Measurements from ENCODE around the gene NCOA7. TPM values are rescaled to one million over a fixed set of nuclear protein-coding genes. Genes with fewer than 3 reads are reported as not detected.

Gene NCOA7
- total RNA-seq, 4 donors from 2014 or later, result 11.1 to 28.4 (median 22.1) TPM

DNA sequence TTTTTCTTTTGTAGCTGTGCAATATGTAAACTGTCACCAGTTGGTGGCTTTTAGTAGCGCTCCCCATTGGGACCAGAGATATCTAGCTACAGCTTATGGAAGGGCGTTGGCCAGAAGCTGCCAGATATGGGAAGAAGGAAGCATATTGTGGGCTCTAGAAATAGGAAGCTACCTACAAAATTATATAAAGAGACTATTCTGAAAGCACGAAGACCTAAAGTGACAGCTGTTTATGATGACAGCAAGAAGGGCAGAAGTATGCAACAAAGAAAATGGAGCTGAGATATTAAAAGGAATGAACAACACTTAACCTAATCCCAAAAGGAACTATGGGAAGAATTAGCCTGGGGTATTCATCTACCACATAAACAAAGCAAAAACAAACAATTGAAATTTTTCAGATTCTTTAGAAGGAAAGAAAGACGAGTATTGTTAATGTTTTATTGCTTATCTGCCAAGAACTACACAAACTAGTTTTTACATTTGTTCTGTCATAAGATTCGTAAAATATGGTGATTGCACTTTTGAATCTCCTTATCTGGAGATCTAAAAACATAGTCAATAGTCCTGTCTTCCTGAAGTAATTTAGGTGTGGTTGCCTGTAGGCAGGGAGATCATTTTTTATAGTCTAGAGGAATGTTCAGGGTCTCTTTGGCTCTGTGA, 81.6 kb downstream of the NCOA7 start:
- no peak for DNase-seq (ENCODE audit: low spot score in 2 of 2)
- TF ChIP-seq EP300 (IDR thresholded peaks at IDR 0.05), result no peak
- TF ChIP-seq POLR2AphosphoS5 (IDR thresholded peaks at IDR 0.05), result no peak
- no peak for TF ChIP-seq POLR2A (IDR thresholded peaks at IDR 0.05)
- TF ChIP-seq, protein P1, sequence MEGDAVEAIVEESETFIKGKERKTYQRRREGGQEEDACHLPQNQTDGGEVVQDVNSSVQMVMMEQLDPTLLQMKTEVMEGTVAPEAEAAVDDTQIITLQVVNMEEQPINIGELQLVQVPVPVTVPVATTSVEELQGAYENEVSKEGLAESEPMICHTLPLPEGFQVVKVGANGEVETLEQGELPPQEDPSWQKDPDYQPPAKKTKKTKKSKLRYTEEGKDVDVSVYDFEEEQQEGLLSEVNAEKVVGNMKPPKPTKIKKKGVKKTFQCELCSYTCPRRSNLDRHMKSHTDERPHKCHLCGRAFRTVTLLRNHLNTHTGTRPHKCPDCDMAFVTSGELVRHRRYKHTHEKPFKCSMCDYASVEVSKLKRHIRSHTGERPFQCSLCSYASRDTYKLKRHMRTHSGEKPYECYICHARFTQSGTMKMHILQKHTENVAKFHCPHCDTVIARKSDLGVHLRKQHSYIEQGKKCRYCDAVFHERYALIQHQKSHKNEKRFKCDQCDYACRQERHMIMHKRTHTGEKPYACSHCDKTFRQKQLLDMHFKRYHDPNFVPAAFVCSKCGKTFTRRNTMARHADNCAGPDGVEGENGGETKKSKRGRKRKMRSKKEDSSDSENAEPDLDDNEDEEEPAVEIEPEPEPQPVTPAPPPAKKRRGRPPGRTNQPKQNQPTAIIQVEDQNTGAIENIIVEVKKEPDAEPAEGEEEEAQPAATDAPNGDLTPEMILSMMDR (IDR thresholded peaks at IDR 0.05), result no peak
- Histone ChIP-seq H3K27ac (no peak overlapping the region), H3K9me3 (no peaks in the 10 kb centered on the region), H3K4me3 (no peak overlapping the region), H3K4me1 (peaks cover 16% of the 10 kb centered on the region), H3K27me3 (no peaks in the 10 kb centered on the region), H3K36me3 (peaks cover 17% of the 10 kb centered on the region)
- WGBS, result 63% methylated on average over 5 of the region's 5 CpGs

DNA sequence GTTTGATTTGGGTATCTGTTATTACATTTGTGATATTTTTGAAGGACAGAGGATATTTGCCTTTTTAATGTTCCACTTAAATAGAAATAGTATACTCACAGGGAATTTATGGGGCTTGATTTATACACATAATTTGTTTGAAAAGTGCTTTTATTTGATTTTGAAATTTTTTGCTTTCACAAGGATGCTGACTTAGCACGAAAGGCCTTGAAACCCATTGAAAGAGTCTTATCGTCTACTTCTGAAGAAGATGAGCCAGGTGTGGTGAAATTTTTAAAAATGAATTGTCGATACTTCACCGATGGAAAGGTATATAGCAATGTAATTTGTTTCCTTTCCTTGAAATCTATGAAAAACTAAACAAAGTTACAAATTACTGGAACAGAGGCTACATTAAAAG, 91.5 kb downstream of the NCOA7 start:
- Histone ChIP-seq H3K4me1 (no peaks in the 10 kb centered on the region), H3K27ac (no peak overlapping the region), H3K36me3 (peaks cover 59% of the 10 kb centered on the region), H3K4me3 (no peak overlapping the region), H3K9me3 (no peaks in the 10 kb centered on the region), H3K27me3 (no peaks in the 10 kb centered on the region)
- TF ChIP-seq POLR2A (IDR thresholded peaks at IDR 0.05) (no peak), EP300 (IDR thresholded peaks at IDR 0.05) (no peak), POLR2AphosphoS5 (IDR thresholded peaks at IDR 0.05) (no peak)
- TF ChIP-seq, protein P1 (IDR thresholded peaks at IDR 0.05), result no peak
- 96% methylated on average over 4 of the region's 4 CpGs for WGBS
- no peak for DNase-seq (ENCODE audit: low spot score in 2 of 2)

DNA sequence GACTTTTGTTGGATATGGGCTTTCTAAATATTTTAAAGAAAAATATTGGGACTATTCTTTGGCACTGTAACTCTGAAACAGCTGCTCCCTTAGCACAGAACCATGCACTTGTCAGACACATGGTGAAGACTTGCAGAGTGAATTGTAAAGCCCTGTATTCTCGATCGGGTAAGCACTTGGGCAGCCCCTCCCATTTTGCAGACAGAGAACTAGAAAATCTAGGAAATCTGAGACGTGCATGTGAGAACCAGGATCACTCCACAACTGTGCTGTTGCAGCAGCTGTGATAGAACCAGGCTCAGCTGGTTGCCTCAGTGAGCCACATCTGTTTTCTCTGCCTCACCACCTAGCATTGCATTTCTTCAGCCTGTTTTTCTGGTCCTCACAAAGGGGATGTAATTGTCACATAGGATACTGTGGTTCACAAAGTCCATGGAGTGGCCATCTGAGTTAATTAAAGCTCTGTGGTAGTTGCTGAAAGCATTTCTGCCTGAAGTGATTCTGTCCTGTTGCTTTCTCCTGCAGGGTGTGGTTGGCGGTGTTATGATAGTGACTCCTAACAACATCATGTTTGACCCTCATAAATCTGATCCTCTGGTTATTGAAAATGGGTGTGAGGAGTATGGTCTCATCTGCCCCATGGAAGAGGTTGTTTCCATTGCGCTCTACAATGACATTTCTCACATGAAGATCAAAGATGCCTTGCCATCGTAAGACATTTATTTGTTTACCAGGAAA, 94.0 kb downstream of the NCOA7 start:
- TF ChIP-seq, protein P1 (IDR thresholded peaks at IDR 0.05), result no peak
- TF ChIP-seq POLR2AphosphoS5 (IDR thresholded peaks at IDR 0.05) (no peak), POLR2A (IDR thresholded peaks at IDR 0.05) (no peak), EP300 (IDR thresholded peaks at IDR 0.05) (no peak)
- Histone ChIP-seq H3K9me3 (no peaks in the 10 kb centered on the region), H3K4me1 (no peaks in the 10 kb centered on the region), H3K27ac (no peak overlapping the region), H3K4me3 (no peak overlapping the region), H3K36me3 (peaks cover 63% of the 10 kb centered on the region), H3K27me3 (no peaks in the 10 kb centered on the region)
- 80% methylated on average over 6 of the region's 6 CpGs for WGBS
- DNase-seq (ENCODE audit: low spot score in 2 of 2), result no peak

DNA sequence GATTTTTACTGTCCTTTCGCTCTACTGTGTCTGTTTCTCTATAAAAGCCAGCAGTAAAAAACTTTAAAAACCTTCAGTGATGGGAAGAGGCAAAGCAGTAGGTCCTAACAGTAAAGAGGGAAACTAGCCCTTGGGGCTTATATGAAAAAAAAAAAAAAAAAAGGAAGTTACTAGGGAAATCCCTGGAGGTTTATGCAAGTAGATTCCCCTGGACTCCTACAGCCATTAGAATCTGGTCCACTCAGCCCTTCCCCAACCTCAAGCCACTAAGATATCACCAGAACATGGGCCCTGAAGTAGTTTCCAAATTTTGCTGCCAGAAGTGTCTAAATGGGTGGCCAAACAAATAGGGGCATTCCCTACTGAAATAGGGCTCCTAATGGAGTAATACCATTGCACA, 95.3 kb downstream of the NCOA7 start:
- no peak for DNase-seq (ENCODE audit: low spot score in 2 of 2)
- no peaks in the 10 kb centered on the region for H3K27me3 ChIP-seq
- no peaks in the 10 kb centered on the region for H3K9me3 ChIP-seq
- H3K4me1 ChIP-seq, result no peaks in the 10 kb centered on the region
- H3K36me3 ChIP-seq, result peaks cover 52% of the 10 kb centered on the region
- 91% methylated on average over 1 of the region's 1 CpG for WGBS
- no peak overlapping the region for H3K27ac ChIP-seq
- no peak for TF ChIP-seq EP300 (IDR thresholded peaks at IDR 0.05)
- TF ChIP-seq, protein P1 (IDR thresholded peaks at IDR 0.05), result no peak
- TF ChIP-seq POLR2AphosphoS5 (IDR thresholded peaks at IDR 0.05), result no peak
- H3K4me3 ChIP-seq, result no peak overlapping the region

DNA sequence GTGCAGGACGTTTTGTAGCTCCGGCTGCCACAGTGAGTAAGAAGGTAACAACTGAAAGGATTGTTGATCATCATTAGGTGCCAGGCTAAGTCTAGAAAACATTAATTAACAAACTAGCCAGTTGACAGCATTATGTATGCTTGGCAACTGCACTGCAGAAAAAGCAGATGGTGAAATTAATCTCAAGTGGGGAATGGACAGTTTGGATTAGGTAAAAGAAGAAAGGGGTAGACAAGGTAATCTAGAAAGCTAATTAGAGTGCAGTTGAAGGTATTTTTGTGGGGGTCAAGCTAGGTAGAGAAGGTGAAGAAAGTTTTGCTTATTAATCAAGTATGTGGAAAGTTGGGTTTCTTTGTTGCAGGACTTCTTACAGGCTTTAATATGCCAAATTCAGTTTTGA, 96.2 kb downstream of the NCOA7 start:
- no peaks in the 10 kb centered on the region for H3K9me3 ChIP-seq
- no peak overlapping the region for H3K4me3 ChIP-seq
- H3K27ac ChIP-seq, result no peak overlapping the region
- 72% methylated on average over 2 of the region's 2 CpGs for WGBS
- H3K36me3 ChIP-seq, result peaks cover 46% of the 10 kb centered on the region
- no peak for DNase-seq (ENCODE audit: low spot score in 2 of 2)
- TF ChIP-seq, protein P1 (IDR thresholded peaks at IDR 0.05), result no peak
- TF ChIP-seq POLR2A (IDR thresholded peaks at IDR 0.05) (no peak), EP300 (IDR thresholded peaks at IDR 0.05) (no peak), POLR2AphosphoS5 (IDR thresholded peaks at IDR 0.05) (no peak)
- H3K4me1 ChIP-seq, result no peaks in the 10 kb centered on the region
- H3K27me3 ChIP-seq, result no peaks in the 10 kb centered on the region

Measured in suprapubic skin (tissue), 4 donors.